ENCODE measurements around the gene PPP1R3G. TPM values are rescaled to one million over a fixed set of nuclear protein-coding genes. Genes with fewer than 3 reads are reported as not detected.

Gene PPP1R3G
- total RNA-seq, 1 experiment from 2014 or later = not detected

- Histone ChIP-seq H3K56ac (ENCODE audit: insufficient read length, low read depth, low read length) (no peak overlapping the region), H3K4me2 (ENCODE audit: insufficient read depth, insufficient read length, low read length) (no peak overlapping the region), H3K4me1 (ENCODE audit: insufficient read depth, low read length) (no peaks in the 10 kb centered on the region), H3K23me2 (ENCODE audit: insufficient read length, low read depth, low read length, poor library complexity, severe bottlenecking) (peaks cover 23% of the 10 kb centered on the region), H3K23ac (ENCODE audit: insufficient read length, low read depth, low read length) (no peak overlapping the region), H4K5ac (ENCODE audit: insufficient read length, low read depth, low read length) (no peak overlapping the region), H2BK5ac (ENCODE audit: insufficient read length, low read length) (no peak overlapping the region), H3K9ac (ENCODE audit: extremely low read depth, insufficient read length, low read length) (no peak overlapping the region), H4K91ac (ENCODE audit: insufficient read length, low read depth, low read length) (no peak overlapping the region), H4K8ac (replicated peaks; ENCODE audit: insufficient read length, low read depth, low read length) (no peak overlapping the region), H2BK20ac (ENCODE audit: low read depth, low read length, poor library complexity, severe bottlenecking) (no peak overlapping the region), H3K27ac (ENCODE audit: insufficient read length, low read depth, low read length) (no peak overlapping the region), H3K14ac (ENCODE audit: insufficient read depth, low read length) (no peak overlapping the region), H3K4ac (ENCODE audit: low read depth, low read length) (no peak overlapping the region), H2BK120ac (ENCODE audit: low read depth, low read length, poor library complexity, severe bottlenecking) (no peak overlapping the region), H3T11ph (ENCODE audit: low read length) (no peak overlapping the region), H3K27me3 (ENCODE audit: insufficient read depth, low read length) (peaks cover 29% of the 10 kb centered on the region; the same call in 1 of the 2 replicates), H2AK5ac (ENCODE audit: insufficient read length, low read length) (no peak overlapping the region), H4K20me1 (ENCODE audit: control insufficient read depth, insufficient read depth, insufficient read length) (no peaks in the 10 kb centered on the region), H2AFZ (ENCODE audit: low read length) (no peak overlapping the region), H2BK12ac (ENCODE audit: insufficient read length, low read depth, low read length) (no peak overlapping the region), H3K18ac (ENCODE audit: insufficient read length, low read depth, low read length) (no peak overlapping the region), H2BK15ac (ENCODE audit: low read depth, low read length) (no peak overlapping the region), H3K79me2 (ENCODE audit: insufficient read depth, low read length) (no peaks in the 10 kb centered on the region), H3K79me1 (ENCODE audit: insufficient read depth, low read depth, low read length, poor library complexity, severe bottlenecking) (no peaks in the 10 kb centered on the region), H3K9me3 (ENCODE audit: control insufficient read depth, low read depth, low read length) (no peaks in the 10 kb centered on the region)
- peak; percentile 53 for DNase-seq
- Mint-ChIP-seq H3K27me3 (ENCODE audit: low read depth) (peaks cover 85% of the 10 kb centered on the region), H3K36me3 (ENCODE audit: insufficient read depth in 1 of 3, low read depth in 3 of 3) (peaks cover 0 to 4% (median 0%) of the 10 kb centered on the region in 3 experiments; a peak in 1 of 7 replicates), H3K4me1 (peaks cover 11 to 12% of the 10 kb centered on the region in 2 experiments), H3K4me3 (no peak overlapping the region; a peak in 1 of 5 replicates), H3K9me3 (peaks cover 2 to 8% of the 10 kb centered on the region in 2 experiments; a peak in 2 of 5 replicates), H3K27ac (no peak overlapping the region)
- no CpG with 5 or more reads among the region's 19 CpGs for WGBS (ENCODE audit: extremely low coverage, insufficient read length, low lambda C conversion rate)
- no peak for TF ChIP-seq CTCF (conservative IDR thresholded peaks at IDR 0.05)
These were observed 2.2 kb downstream of the PPP1R3G start for GRCh38 chr6:5087389-5087788.
